Transverse colon (tissue), 4 donors: ENCODE data around the gene RNFT2. TPM values are rescaled to one million over a fixed set of nuclear protein-coding genes. Genes with fewer than 3 reads are reported as not detected.

Source experiments
- DNase-seq: peaks from one replicate; pipeline ENCODE4 v3.0.0-alpha.2; 2019
- H3K27ac ChIP-seq, 4 donors: fragments of 200-600 bp; sonication (generic); 2 replicates each; pipeline ENCODE4 v1.5.1; 2016 to 2018; ENCODE audit warnings: inconsistent platforms in 4 of 4
- H3K27me3 ChIP-seq: fragments of 200-600 bp; sonication (generic); 2 replicates; pipeline ENCODE4 v1.5.1; 2017; ENCODE audit warnings: inconsistent platforms
- H3K36me3 ChIP-seq, 4 donors: fragments of 200-600 bp; sonication (generic); 2 replicates each; pipeline ENCODE4 v1.5.1; 2017 to 2019; ENCODE audit warnings: inconsistent platforms in 4 of 4
- H3K4me1 ChIP-seq, 4 donors: fragments of 200-600 bp; sonication (generic); 2 replicates each; pipeline ENCODE4 v1.5.1; 2017 to 2020; ENCODE audit warnings: inconsistent platforms in 4 of 4
- H3K4me3 ChIP-seq, 4 donors: fragments of 200-600 bp; sonication (generic); 1 replicate in 1 of 4; 2 replicates in 3 of 4; pipeline versions ENCODE4 v1.5.1 to v1.6.1; 2017 to 2019; ENCODE audit warnings: inconsistent platforms in 4 of 4
- H3K9me3 ChIP-seq, 2 donors: fragments of 200-600 bp; sonication (generic); 2 replicates each; pipeline ENCODE4 v1.5.1; 2017 to 2019; ENCODE audit warnings: inconsistent platforms in 2 of 2
- CTCF ChIP-seq, 5 experiments: fragments of 200-600 bp in 3 of 5; fragments of 450-650 bp in 2 of 5; sonication (generic) in 3 of 5; IDR thresholded peaks; 1 replicate in 2 of 5; 2 replicates in 3 of 5; pipeline ENCODE4 v1.5.1; 2016 to 2017; ENCODE audit warnings: antibody characterized with exemption in 5 of 5, inconsistent platforms in 3 of 5, mild to moderate bottlenecking in 2 of 5, moderate library complexity in 1 of 5
- EP300 ChIP-seq: sonication (generic); formaldehyde crosslinking; IDR thresholded peaks from one replicate; pipeline ENCODE4 v1.6.1; 2017; ENCODE audit warnings: antibody characterized with exemption, low read depth
- POLR2A ChIP-seq: fragments of 450-650 bp; IDR thresholded peaks from one replicate; pipeline ENCODE4 v1.6.1; 2016; ENCODE audit warnings: antibody characterized with exemption, mild to moderate bottlenecking, moderate library complexity
- POLR2AphosphoS5 ChIP-seq, 3 donors: sonication (generic); formaldehyde crosslinking; IDR thresholded peaks; one replicate each; pipeline ENCODE4 v1.6.1; 2016; ENCODE audit warnings: antibody characterized with exemption in 3 of 3
- WGBS, 2 donors: methylation state at CpG; one replicate each; pipeline ENCODE4 v1.1.5; 2018; ENCODE audit warnings: low coverage in 1 of 2; 5-methylcytosine and 5-hydroxymethylcytosine counted together
- in situ Hi-C, 4 donors: fragments of 200-750 bp; cut with MboI; loops; one replicate each; pipeline versions ENCODE4 v1.15.0 to v1.15.1; 2017; ENCODE audit warnings: low sequenced_read_pairs in 3 of 4, low pct_ligation_motif_present in 1 of 4, low pct_unique_long_range_greater_than_20kb in 1 of 4
- intact Hi-C: fragments of 100-400 bp; cut with DNase I; formaldehyde crosslinking; loops from one replicate; pipeline ENCODE4 v1.15.1; 2023; ENCODE audit warnings: low total_unique reads
- total RNA-seq, 4 donors: library from RNA; depleted of rRNA; stranded (reverse); fragments of >200 nt; gene quantifications; one replicate each; pipeline ENCODE4 v1.1.0, GENCODE V29; 2016

Gene RNFT2
- total RNA-seq, 4 donors from 2014 or later = 0.20 to 1.1 (median 0.68) TPM; not detected in 1

GRCh38 chr12:116892349-116893140 is 154.4 kb downstream of the RNFT2 start:
- intact Hi-C loops (no loop called here), in situ Hi-C loops (no loop called here)
- no peak for TF ChIP-seq CTCF (IDR thresholded peaks at IDR 0.05)
- no peak for TF ChIP-seq POLR2AphosphoS5 (IDR thresholded peaks at IDR 0.05)
- TF ChIP-seq EP300 = no peak
- TF ChIP-seq POLR2A = no peak
- Histone ChIP-seq H3K9me3 (no peaks in the 10 kb centered on the region), H3K36me3 (no peaks in the 10 kb centered on the region), H3K27me3 (no peaks in the 10 kb centered on the region), H3K27ac (no peak overlapping the region), H3K4me1 (peaks cover 0 to 5% (median 0%) of the 10 kb centered on the region in 4 donors), H3K4me3 (no peak overlapping the region)
- DNase-seq = no peak
- WGBS, 2 donors = 65 to 83% methylated on average over 7 to 12 of the region's 12 CpGs

- DNase-seq = no peak
Measured at GRCh38 chr12:116894913-116895312, 156.8 kb downstream of the RNFT2 start.

GRCh38 chr12:116896411-116896924 is 158.4 kb downstream of the RNFT2 start:
- Histone ChIP-seq H3K27me3 (peaks cover 11% of the 10 kb centered on the region), H3K36me3 (no peaks in the 10 kb centered on the region), H3K4me1 (no peaks in the 10 kb centered on the region), H3K4me3 (no peak overlapping the region), H3K27ac (no peak overlapping the region), H3K9me3 (no peaks in the 10 kb centered on the region)
- no peak for DNase-seq
- TF ChIP-seq POLR2AphosphoS5 (IDR thresholded peaks at IDR 0.05) (no peak), CTCF (IDR thresholded peaks at IDR 0.05) (no peak), EP300 (no peak), POLR2A (no peak)
- in situ Hi-C loops (no loop called here), intact Hi-C loops (no loop called here)
- WGBS, 2 donors = 81% methylated on average over 7 of the region's 7 CpGs; no CpG with 5 or more reads in 1 of the 2 donors

More at GRCh38 chr12:116894913-116895312, 156.8 kb downstream of the RNFT2 start:
- no peaks in the 10 kb centered on the region for H3K4me1 ChIP-seq
- intact Hi-C loops = no loop called here
- H3K4me3 ChIP-seq = no peak overlapping the region
- H3K9me3 ChIP-seq = no peaks in the 10 kb centered on the region
- H3K27ac ChIP-seq = no peak overlapping the region
- 80 to 82% methylated on average over 1 to 3 of the region's 3 CpGs for WGBS, 2 donors
- peaks cover 9% of the 10 kb centered on the region for H3K27me3 ChIP-seq
- in situ Hi-C loops = no loop called here
- TF ChIP-seq EP300 = no peak
- no peak for TF ChIP-seq POLR2AphosphoS5 (IDR thresholded peaks at IDR 0.05)
- TF ChIP-seq CTCF (IDR thresholded peaks at IDR 0.05) = no peak
- no peak for TF ChIP-seq POLR2A
- no peaks in the 10 kb centered on the region for H3K36me3 ChIP-seq

- Histone ChIP-seq H3K27ac (no peak overlapping the region), H3K27me3 (peaks cover 11% of the 10 kb centered on the region), H3K4me3 (no peak overlapping the region), H3K36me3 (no peaks in the 10 kb centered on the region), H3K4me1 (no peaks in the 10 kb centered on the region), H3K9me3 (no peaks in the 10 kb centered on the region)
- WGBS, 2 donors = 70 to 77% methylated on average over 2 to 4 of the region's 4 CpGs
- intact Hi-C loops = no loop called here
- in situ Hi-C loops = no loop called here
- no peak for DNase-seq
- TF ChIP-seq CTCF (IDR thresholded peaks at IDR 0.05) (no peak), POLR2A (no peak), EP300 (no peak), POLR2AphosphoS5 (IDR thresholded peaks at IDR 0.05) (no peak)
Measured at GRCh38 chr12:116897476-116897875, 159.4 kb downstream of the RNFT2 start.
